WTC11 (cell line): ENCODE measurements around the gene PROSER3. TPM values are rescaled to one million over a fixed set of nuclear protein-coding genes. Genes with fewer than 3 reads are reported as not detected.

Source experiments
- ATAC-seq: fragments of 200-7000 bp; cut with Tn5 transposase; 2 replicates; pipeline ENCODE4 v1.10.0; 2021; ENCODE audit warnings: mild to moderate bottlenecking, moderate library complexity
- CTCF ChIA-PET: fragments of 300-600 bp; sonication (Branson Sonifier 250); formaldehyde crosslinking; loops from one replicate; lab custom pipeline; 2021; ENCODE audit warnings: antibody characterized with exemption; lab: Charles Lee
- POLR2A ChIA-PET: fragments of 350-600 bp; sonication (Branson Sonifier 250); formaldehyde crosslinking; loops from one replicate; lab custom pipeline; 2021; ENCODE audit warnings: antibody characterized with exemption; lab: Charles Lee
- DNase-seq: peaks from one replicate; pipeline ENCODE4 v3.0.0; 2021; ENCODE audit warnings: low spot score
- H3K27ac Mint-ChIP-seq: 2 replicates; pipeline ENCODE4 v1.8.0; 2021; ENCODE audit warnings: mixed read lengths
- H3K27me3 Mint-ChIP-seq: 2 replicates; pipeline ENCODE4 v1.8.0; 2021; ENCODE audit warnings: low read depth, mild to moderate bottlenecking, moderate library complexity, mixed read lengths
- H3K36me3 Mint-ChIP-seq: 2 replicates; pipeline ENCODE4 v1.8.0; 2021; ENCODE audit warnings: mixed read lengths
- H3K4me1 Mint-ChIP-seq: 2 replicates; pipeline ENCODE4 v1.8.0; 2022; ENCODE audit warnings: mixed read lengths
- H3K4me3 Mint-ChIP-seq: 2 replicates; pipeline ENCODE4 v1.8.0; 2021; ENCODE audit warnings: mild to moderate bottlenecking, moderate library complexity, mixed read lengths
- H3K9me3 Mint-ChIP-seq: 2 replicates; pipeline ENCODE4 v1.8.0; 2021; ENCODE audit warnings: mixed read lengths
- ETV6 ChIP-seq: sonication (generic); formaldehyde crosslinking; IDR thresholded peaks from 2 replicates; pipeline ENCODE4 v1.8.1; 2022; ENCODE audit warnings: mild to moderate bottlenecking, missing genetic modification reagents
- JUN ChIP-seq: sonication (generic); formaldehyde crosslinking; IDR thresholded peaks from 2 replicates; pipeline ENCODE4 v1.8.0; 2023; ENCODE audit warnings: mild to moderate bottlenecking, missing genetic modification reagents
- MXD4 ChIP-seq: fragments of 250-450 bp; sonication (Bioruptor Pico); IDR thresholded peaks from 2 replicates; pipeline ENCODE4 v1.8.0; 2021; ENCODE audit warnings: mild to moderate bottlenecking, moderate library complexity, borderline replicate concordance
- NFYB ChIP-seq: sonication (generic); formaldehyde crosslinking; conservative IDR thresholded peaks from 2 replicates; pipeline ENCODE4 v1.8.0; 2022; ENCODE audit warnings: low read depth, missing genetic modification reagents
- OVOL2 ChIP-seq: fragments of 250-450 bp; sonication (Bioruptor Pico); IDR thresholded peaks from 2 replicates; pipeline ENCODE4 v1.9.0; 2021; ENCODE audit warnings: mild to moderate bottlenecking, borderline replicate concordance
- SOX15 ChIP-seq: fragments of 250-450 bp; sonication (Bioruptor Pico); IDR thresholded peaks from 2 replicates; pipeline ENCODE4 v1.9.0; 2021; ENCODE audit warnings: mild to moderate bottlenecking
- SP1 ChIP-seq: sonication (generic); formaldehyde crosslinking; conservative IDR thresholded peaks from 2 replicates; pipeline ENCODE4 v1.8.1; 2022; ENCODE audit warnings: missing genetic modification reagents
- ZNF121 ChIP-seq: sonication (generic); formaldehyde crosslinking; IDR thresholded peaks from 2 replicates; pipeline ENCODE4 v1.8.0; 2023; ENCODE audit warnings: missing genetic modification reagents
- ZNF219 ChIP-seq: sonication (generic); formaldehyde crosslinking; IDR thresholded peaks from 2 replicates; pipeline ENCODE4 v1.8.0; 2023; ENCODE audit warnings: missing genetic modification reagents, mild to moderate bottlenecking, borderline replicate concordance
- ZNF423 ChIP-seq: fragments of 250-450 bp; sonication (Bioruptor Pico); IDR thresholded peaks from 2 replicates; pipeline ENCODE4 v2.1.2; 2022; ENCODE audit warnings: mild to moderate bottlenecking, moderate library complexity
- ZNF671 ChIP-seq: fragments of 250-450 bp; sonication (Bioruptor Pico); IDR thresholded peaks from 2 replicates; pipeline ENCODE4 v1.8.0; 2021; ENCODE audit warnings: mild to moderate bottlenecking
- total RNA-seq: library from RNA; stranded (reverse); gene quantifications from 3 replicates; pipeline ENCODE4 v1.2.3, GENCODE V29; 2021
- TF ChIP-seq, protein P1 (sequence below): sonication (generic); formaldehyde crosslinking; IDR thresholded peaks from 2 replicates; pipeline ENCODE4 v1.8.0; 2022; ENCODE audit warnings: missing genetic modification reagents
- TF ChIP-seq, protein P2 (sequence below): sonication (generic); formaldehyde crosslinking; IDR thresholded peaks from 2 replicates; pipeline ENCODE4 v1.8.1; 2022; ENCODE audit warnings: mild to moderate bottlenecking, missing genetic modification reagents, moderate library complexity, borderline replicate concordance
- TF ChIP-seq, protein P3 (sequence below): fragments of 250-450 bp; sonication (Bioruptor Pico); IDR thresholded peaks from 2 replicates; pipeline ENCODE4 v1.9.0; 2021; ENCODE audit warnings: moderate library complexity, mild to moderate bottlenecking, inconsistent platforms, borderline replicate concordance
- TF ChIP-seq, protein P4 (sequence below): fragments of 250-450 bp; sonication (Bioruptor Pico); IDR thresholded peaks from 2 replicates; pipeline ENCODE4 v1.8.0; 2021; ENCODE audit warnings: mild to moderate bottlenecking
- TF ChIP-seq, protein P5 (sequence below): sonication (generic); formaldehyde crosslinking; IDR thresholded peaks from 2 replicates; pipeline ENCODE4 v1.8.1; 2023; ENCODE audit warnings: mild to moderate bottlenecking, missing genetic modification reagents
- TF ChIP-seq, protein P6 (sequence below): fragments of 250-450 bp; sonication (Bioruptor Pico); IDR thresholded peaks from 2 replicates; pipeline ENCODE4 v1.9.0; 2021; ENCODE audit warnings: mild to moderate bottlenecking
- TF ChIP-seq, protein P7 (sequence below): sonication (generic); formaldehyde crosslinking; IDR thresholded peaks from 2 replicates; pipeline ENCODE4 v1.8.0; 2022; ENCODE audit warnings: mild to moderate bottlenecking, missing genetic modification reagents
- TF ChIP-seq, protein P8 (sequence below): fragments of 250-450 bp; sonication (Bioruptor Pico); IDR thresholded peaks from 2 replicates; pipeline ENCODE4 v2.1.2; 2022; ENCODE audit warnings: mild to moderate bottlenecking, moderate library complexity
- TF ChIP-seq, protein P9 (sequence below): sonication (generic); formaldehyde crosslinking; IDR thresholded peaks from 2 replicates; pipeline ENCODE4 v1.8.1; 2022; ENCODE audit warnings: low read depth, missing genetic modification reagents, borderline replicate concordance

PROSER3 gene
- total RNA-seq, 1 experiment from 2014 or later: 32.9 TPM

DNA sequence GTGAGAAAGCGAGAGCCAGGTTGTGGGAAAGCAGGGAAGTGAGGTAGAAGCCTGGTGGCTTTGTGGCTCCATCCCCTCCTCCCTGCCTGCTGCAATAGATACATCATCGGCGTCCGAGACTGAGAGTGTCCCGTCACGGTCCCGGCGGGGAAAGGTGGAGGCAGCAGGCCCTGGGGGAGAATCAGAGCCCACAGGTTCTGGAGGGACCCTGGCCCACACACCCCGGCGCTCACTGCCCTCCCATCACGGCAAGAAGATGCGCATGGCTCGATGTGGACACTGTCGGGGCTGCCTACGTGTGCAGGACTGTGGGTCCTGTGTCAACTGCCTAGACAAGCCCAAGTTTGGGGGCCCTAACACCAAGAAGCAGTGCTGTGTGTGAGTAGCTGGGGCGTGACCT lies 35.1 kb upstream of the PROSER3 start:
- POLR2A ChIA-PET: no interaction called here

DNA sequence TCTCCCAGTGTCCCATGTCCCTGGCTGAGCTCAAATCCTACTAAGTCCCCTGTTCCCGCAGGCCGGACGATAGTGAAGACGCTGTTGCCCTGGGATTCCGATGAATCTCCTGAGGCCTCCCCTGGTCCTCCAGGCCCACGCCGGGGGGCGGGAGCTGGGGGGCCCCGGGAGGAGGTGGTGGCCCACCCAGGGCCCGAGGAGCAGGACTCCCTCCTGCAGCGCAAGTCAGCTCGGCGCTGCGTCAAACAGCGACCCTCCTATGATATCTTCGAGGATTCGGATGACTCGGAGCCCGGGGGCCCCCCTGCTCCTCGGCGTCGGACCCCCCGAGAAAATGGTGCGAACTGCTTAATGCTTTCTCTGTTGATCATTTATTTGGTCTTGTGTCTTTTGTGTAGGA lies 34.3 kb upstream of the PROSER3 start:
- H3K27me3 Mint-ChIP-seq: no peaks in the 10 kb centered on the region
- ChIA-PET POLR2A (no interaction called here), CTCF (interaction anchor here (0.6 to 1.0 kb wide), 5 partner anchors 14 to 228 kb away, joined by 3 read pairs; no protein-coding TSS in a partner anchor)
- TF ChIP-seq, protein P1, sequence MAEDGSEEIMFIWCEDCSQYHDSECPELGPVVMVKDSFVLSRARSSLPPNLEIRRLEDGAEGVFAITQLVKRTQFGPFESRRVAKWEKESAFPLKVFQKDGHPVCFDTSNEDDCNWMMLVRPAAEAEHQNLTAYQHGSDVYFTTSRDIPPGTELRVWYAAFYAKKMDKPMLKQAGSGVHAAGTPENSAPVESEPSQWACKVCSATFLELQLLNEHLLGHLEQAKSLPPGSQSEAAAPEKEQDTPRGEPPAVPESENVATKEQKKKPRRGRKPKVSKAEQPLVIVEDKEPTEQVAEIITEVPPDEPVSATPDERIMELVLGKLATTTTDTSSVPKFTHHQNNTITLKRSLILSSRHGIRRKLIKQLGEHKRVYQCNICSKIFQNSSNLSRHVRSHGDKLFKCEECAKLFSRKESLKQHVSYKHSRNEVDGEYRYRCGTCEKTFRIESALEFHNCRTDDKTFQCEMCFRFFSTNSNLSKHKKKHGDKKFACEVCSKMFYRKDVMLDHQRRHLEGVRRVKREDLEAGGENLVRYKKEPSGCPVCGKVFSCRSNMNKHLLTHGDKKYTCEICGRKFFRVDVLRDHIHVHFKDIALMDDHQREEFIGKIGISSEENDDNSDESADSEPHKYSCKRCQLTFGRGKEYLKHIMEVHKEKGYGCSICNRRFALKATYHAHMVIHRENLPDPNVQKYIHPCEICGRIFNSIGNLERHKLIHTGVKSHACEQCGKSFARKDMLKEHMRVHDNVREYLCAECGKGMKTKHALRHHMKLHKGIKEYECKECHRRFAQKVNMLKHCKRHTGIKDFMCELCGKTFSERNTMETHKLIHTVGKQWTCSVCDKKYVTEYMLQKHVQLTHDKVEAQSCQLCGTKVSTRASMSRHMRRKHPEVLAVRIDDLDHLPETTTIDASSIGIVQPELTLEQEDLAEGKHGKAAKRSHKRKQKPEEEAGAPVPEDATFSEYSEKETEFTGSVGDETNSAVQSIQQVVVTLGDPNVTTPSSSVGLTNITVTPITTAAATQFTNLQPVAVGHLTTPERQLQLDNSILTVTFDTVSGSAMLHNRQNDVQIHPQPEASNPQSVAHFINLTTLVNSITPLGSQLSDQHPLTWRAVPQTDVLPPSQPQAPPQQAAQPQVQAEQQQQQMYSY (CRISPR knock-in tag): no peak
- TF ChIP-seq ZNF219 (no peak), OVOL2 (CRISPR knock-in tag) (no peak), SP1 (CRISPR knock-in tag) (no peak), ETV6 (CRISPR knock-in tag) (no peak), ZNF121 (CRISPR knock-in tag) (no peak), NFYB (CRISPR knock-in tag) (no peak), MXD4 (CRISPR knock-in tag) (no peak), ZNF423 (CRISPR knock-in tag) (no peak), SOX15 (no peak), ZNF671 (no peak)
- TF ChIP-seq, protein P2, sequence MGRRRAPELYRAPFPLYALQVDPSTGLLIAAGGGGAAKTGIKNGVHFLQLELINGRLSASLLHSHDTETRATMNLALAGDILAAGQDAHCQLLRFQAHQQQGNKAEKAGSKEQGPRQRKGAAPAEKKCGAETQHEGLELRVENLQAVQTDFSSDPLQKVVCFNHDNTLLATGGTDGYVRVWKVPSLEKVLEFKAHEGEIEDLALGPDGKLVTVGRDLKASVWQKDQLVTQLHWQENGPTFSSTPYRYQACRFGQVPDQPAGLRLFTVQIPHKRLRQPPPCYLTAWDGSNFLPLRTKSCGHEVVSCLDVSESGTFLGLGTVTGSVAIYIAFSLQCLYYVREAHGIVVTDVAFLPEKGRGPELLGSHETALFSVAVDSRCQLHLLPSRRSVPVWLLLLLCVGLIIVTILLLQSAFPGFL (CRISPR knock-in tag): no peak
- TF ChIP-seq, protein P3, sequence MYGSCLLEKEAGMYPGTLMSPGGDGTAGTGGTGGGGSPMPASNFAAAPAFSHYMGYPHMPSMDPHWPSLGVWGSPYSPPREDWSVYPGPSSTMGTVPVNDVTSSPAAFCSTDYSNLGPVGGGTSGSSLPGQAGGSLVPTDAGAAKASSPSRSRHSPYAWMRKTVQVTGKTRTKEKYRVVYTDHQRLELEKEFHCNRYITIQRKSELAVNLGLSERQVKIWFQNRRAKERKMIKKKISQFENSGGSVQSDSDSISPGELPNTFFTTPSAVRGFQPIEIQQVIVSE: no peak
- TF ChIP-seq, protein P4, sequence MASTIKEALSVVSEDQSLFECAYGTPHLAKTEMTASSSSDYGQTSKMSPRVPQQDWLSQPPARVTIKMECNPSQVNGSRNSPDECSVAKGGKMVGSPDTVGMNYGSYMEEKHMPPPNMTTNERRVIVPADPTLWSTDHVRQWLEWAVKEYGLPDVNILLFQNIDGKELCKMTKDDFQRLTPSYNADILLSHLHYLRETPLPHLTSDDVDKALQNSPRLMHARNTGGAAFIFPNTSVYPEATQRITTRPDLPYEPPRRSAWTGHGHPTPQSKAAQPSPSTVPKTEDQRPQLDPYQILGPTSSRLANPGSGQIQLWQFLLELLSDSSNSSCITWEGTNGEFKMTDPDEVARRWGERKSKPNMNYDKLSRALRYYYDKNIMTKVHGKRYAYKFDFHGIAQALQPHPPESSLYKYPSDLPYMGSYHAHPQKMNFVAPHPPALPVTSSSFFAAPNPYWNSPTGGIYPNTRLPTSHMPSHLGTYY (CRISPR knock-in tag): no peak
- TF ChIP-seq, protein P5, sequence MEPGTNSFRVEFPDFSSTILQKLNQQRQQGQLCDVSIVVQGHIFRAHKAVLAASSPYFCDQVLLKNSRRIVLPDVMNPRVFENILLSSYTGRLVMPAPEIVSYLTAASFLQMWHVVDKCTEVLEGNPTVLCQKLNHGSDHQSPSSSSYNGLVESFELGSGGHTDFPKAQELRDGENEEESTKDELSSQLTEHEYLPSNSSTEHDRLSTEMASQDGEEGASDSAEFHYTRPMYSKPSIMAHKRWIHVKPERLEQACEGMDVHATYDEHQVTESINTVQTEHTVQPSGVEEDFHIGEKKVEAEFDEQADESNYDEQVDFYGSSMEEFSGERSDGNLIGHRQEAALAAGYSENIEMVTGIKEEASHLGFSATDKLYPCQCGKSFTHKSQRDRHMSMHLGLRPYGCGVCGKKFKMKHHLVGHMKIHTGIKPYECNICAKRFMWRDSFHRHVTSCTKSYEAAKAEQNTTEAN: no peak
- TF ChIP-seq, protein P6, sequence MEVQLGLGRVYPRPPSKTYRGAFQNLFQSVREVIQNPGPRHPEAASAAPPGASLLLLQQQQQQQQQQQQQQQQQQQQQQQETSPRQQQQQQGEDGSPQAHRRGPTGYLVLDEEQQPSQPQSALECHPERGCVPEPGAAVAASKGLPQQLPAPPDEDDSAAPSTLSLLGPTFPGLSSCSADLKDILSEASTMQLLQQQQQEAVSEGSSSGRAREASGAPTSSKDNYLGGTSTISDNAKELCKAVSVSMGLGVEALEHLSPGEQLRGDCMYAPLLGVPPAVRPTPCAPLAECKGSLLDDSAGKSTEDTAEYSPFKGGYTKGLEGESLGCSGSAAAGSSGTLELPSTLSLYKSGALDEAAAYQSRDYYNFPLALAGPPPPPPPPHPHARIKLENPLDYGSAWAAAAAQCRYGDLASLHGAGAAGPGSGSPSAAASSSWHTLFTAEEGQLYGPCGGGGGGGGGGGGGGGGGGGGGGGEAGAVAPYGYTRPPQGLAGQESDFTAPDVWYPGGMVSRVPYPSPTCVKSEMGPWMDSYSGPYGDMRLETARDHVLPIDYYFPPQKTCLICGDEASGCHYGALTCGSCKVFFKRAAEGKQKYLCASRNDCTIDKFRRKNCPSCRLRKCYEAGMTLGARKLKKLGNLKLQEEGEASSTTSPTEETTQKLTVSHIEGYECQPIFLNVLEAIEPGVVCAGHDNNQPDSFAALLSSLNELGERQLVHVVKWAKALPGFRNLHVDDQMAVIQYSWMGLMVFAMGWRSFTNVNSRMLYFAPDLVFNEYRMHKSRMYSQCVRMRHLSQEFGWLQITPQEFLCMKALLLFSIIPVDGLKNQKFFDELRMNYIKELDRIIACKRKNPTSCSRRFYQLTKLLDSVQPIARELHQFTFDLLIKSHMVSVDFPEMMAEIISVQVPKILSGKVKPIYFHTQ: no peak
- TF ChIP-seq, protein P7, sequence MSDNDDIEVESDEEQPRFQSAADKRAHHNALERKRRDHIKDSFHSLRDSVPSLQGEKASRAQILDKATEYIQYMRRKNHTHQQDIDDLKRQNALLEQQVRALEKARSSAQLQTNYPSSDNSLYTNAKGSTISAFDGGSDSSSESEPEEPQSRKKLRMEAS (CRISPR knock-in tag): no peak
- TF ChIP-seq, protein P8, sequence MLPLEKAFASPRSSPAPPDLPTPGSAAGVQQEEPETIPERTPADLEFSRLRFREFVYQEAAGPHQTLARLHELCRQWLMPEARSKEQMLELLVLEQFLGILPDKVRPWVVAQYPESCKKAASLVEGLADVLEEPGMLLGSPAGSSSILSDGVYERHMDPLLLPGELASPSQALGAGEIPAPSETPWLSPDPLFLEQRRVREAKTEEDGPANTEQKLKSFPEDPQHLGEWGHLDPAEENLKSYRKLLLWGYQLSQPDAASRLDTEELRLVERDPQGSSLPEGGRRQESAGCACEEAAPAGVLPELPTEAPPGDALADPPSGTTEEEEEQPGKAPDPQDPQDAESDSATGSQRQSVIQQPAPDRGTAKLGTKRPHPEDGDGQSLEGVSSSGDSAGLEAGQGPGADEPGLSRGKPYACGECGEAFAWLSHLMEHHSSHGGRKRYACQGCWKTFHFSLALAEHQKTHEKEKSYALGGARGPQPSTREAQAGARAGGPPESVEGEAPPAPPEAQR (CRISPR knock-in tag): no peak
- TF ChIP-seq, protein P9, sequence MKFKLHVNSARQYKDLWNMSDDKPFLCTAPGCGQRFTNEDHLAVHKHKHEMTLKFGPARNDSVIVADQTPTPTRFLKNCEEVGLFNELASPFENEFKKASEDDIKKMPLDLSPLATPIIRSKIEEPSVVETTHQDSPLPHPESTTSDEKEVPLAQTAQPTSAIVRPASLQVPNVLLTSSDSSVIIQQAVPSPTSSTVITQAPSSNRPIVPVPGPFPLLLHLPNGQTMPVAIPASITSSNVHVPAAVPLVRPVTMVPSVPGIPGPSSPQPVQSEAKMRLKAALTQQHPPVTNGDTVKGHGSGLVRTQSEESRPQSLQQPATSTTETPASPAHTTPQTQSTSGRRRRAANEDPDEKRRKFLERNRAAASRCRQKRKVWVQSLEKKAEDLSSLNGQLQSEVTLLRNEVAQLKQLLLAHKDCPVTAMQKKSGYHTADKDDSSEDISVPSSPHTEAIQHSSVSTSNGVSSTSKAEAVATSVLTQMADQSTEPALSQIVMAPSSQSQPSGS (CRISPR knock-in tag): no peak

More for the DNA sequence above, 35.1 kb upstream of the PROSER3 start:
- CTCF ChIA-PET: interaction anchor here (0.6 to 1.0 kb wide), 5 partner anchors 14 to 228 kb away, joined by 3 read pairs; no protein-coding TSS in a partner anchor
- Mint-ChIP-seq H3K27ac (no peak overlapping the region), H3K4me3 (no peak overlapping the region), H3K27me3 (no peaks in the 10 kb centered on the region), H3K36me3 (peaks cover 47% of the 10 kb centered on the region), H3K9me3 (no peaks in the 10 kb centered on the region), H3K4me1 (peaks cover 5% of the 10 kb centered on the region)
- DNase-seq (no peak), ATAC-seq (no peak)
- TF ChIP-seq ZNF121 (CRISPR knock-in tag) (no peak), JUN (CRISPR knock-in tag) (no peak)
- TF ChIP-seq, protein P7 (CRISPR knock-in tag): no peak

More for the DNA sequence above, 34.3 kb upstream of the PROSER3 start:
- H3K9me3 Mint-ChIP-seq: no peaks in the 10 kb centered on the region
- no peak overlapping the region for H3K27ac Mint-ChIP-seq
- ATAC-seq: no peak
- H3K4me1 Mint-ChIP-seq: peaks cover 5% of the 10 kb centered on the region
- no peak overlapping the region for H3K4me3 Mint-ChIP-seq
- peaks cover 55% of the 10 kb centered on the region for H3K36me3 Mint-ChIP-seq
- DNase-seq: no peak
